GM18870 (cell line): ENCODE results near the gene ZNF638.
A peak's percentile ranks its signal among the peaks of the same experiment; 100 is the strongest.

Source experiments
- ATAC-seq: cut with Tn5 transposase; IDR thresholded peaks from one replicate; pipeline ENCODE4 v1.9.1; 2021; ENCODE audit warnings: moderate library complexity; ENCODE audit not compliant: unreplicated experiment

The ZNF638 gene

DNA sequence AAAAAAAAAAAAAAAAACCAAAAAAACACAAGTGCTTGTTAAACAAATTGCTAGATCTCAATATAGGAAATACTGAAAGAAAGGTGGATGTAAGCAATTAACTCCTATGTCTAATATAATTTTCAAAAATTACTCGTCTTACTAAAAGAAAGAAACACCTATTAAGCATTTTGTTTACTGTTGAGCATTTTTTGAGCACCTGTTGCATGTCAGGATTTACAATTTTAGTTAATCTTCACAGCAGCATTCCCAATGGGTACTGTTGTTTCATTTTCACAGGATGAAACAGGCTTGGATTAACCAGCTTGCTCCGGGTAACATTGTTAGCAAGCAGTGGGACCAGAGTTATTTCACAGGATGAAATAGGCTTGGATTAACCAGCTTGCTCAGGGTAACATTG is 4.8 kb downstream of the ZNF638 start:
- ATAC-seq = no peak

DNA sequence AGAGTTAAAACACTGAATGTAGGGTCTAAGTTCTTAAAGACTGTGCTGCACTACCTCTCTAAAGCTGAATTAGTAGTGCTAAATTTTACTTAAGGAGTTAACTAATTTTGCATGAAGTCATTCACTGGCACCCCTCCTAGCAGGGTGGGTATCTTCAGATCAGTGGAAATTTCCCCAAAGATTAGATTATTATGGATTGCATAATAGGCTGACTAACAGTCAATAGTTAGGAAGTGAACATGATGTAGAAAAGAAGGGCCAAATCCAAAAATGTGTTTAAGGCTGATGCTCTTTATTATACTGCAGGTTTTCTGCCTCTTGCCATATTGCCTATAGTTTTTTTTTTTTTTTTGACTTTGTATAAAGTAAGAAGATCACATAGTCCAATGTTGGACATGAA is 5.2 kb downstream of the ZNF638 start:
- no peak for ATAC-seq

DNA sequence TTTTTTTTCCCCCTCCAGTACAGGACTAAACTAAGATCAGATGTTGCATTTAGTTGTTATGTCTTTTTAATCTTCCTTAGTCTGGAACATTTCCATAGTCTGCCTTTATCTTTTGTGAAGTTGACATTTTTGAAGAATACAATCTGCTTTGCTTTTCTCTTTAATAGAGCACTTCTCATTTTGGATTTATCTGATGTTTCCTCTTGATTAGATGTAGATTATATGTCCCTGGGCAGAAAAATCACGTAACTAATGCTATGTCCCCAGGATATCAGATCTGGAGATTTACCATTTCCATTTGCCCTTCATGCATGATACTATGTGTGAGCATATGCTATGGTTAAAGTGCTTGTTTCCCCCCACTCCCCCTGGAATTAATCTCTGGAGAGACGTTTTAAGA is 6.2 kb downstream of the ZNF638 start:
- ATAC-seq = no peak

DNA sequence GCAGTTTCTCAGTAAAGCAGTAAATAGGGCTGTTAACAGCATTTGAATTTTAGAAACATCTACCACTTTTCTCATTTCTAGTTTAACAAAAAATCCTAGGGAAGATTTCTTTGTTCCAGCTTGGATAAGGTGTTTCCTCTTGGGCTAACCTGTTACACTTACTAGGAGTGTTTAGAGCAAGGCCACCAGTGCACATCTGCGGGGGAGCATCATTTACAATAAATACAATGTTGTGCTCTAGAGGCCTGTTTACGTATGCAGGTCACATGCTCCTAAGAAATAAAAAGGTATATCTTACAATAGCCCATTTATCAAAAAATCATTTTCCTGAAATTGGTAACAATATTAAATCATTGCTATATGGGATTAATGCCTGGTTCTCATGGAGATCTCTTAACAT is 8.1 kb downstream of the ZNF638 start:
- ATAC-seq = no peak

DNA sequence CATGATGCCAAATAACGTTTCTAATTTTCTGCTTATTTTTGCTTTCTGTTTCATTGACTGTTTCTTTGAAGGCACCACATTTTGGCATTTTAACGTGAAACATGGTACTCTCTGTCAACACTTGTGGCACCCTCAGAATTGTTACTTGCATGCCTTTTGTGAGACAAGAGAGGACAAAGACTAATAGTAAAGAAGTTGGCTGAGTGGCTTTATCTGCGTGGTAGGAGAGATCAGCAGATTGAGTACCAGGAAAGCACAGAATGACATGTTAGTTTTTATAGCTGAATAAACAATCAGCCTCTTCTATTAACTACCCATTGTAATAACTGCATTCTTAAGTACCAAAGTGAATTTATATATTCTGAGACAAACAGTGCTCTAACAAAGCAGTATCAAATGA is 8.6 kb downstream of the ZNF638 start:
- no peak for ATAC-seq

DNA sequence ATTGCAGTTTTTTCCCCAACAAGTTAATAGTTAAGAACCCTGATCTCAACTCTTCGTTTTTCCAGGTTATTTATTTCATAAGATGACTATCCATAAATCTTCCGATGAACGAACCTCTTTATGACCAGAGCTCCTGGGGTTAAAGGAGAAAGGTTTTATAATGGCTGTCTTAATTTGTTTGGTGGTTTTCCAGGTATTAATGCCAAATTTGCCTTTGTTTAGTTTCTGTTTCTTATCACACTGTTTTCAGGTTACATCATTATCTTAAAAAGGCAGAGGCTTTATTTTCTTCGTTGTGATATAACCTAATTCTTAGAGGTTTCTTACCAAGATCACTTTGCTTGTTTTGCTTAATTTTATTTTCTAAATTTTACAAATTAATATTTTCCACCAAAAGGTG is 10.1 kb downstream of the ZNF638 start:
- ATAC-seq = no peak

DNA sequence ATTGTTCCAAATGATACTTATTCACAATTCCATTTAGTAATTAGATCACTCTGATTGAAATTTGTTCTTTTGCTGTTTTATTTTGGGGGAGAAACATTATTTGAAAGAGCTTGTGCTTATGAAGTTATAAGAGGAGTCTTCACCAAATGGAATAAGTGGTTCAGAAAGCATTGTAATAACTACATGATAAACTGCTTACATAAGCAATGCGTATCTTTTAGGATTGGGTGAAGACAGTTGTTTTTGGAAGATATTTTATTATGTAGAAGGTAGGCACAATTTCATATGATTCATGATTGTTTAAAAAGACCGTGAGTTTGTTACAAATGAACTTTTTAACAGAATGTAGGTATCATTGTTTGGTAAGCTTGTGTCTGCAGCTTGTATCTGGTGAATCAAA is 14.5 kb downstream of the ZNF638 start:
- ATAC-seq = no peak

DNA sequence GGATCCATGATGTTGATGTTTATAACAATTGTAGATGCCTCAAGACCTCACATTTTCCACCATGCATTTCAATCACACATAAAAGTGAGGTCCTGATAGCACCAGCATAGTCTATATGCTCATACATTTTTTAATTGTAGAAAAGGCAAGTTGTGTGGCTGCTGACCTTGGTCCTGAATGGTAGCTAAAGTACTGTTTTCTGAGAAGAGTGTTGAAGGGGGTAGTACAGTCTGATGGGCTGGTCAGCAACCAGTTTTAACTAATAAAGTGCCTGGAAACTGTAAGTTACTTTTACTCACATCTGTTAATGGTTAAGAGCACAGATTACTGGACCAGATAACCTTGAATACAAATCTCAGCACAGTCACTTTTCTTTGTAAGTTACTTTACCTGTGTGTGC is 15.9 kb downstream of the ZNF638 start:
- ATAC-seq = no peak

DNA sequence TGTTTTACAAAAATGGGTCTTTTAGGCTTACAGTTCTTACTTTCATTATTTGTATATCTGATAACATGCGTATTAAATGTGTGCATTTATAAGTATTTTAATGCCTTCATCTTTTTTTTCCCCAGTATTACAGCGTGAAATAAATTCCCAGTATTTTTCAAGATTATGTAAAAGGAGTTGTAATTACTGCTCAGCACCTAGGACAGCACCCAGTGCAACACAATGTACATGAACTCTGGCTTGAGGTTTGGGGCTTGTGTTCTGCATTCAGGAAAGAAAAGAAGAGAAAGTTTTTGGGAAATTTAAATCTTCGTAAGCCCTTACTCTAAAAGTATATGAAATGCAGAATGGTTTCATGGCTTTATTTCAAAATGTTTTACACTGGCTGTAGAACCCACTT is 16.7 kb downstream of the ZNF638 start:
- no peak for ATAC-seq

DNA sequence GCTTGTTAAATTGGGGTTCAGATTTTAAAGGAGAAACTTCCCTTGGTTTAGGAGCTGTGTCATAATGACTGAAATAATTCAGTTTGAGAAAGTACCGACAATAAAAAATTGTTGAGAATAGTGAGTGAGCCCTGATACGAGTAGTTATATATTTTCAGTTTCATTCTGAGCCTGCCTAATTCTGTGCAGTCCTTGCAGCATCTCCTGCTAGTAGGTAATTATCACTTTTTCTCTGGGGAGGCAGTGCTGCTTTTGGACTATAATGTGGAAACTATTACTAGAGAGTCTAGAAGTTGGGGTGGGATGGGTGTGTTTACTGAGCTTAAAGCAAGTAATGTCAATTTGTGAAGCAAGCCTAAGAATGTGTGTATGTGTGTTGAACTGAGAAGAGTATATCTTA is 21.7 kb downstream of the ZNF638 start:
- ATAC-seq = peak; percentile 77

DNA sequence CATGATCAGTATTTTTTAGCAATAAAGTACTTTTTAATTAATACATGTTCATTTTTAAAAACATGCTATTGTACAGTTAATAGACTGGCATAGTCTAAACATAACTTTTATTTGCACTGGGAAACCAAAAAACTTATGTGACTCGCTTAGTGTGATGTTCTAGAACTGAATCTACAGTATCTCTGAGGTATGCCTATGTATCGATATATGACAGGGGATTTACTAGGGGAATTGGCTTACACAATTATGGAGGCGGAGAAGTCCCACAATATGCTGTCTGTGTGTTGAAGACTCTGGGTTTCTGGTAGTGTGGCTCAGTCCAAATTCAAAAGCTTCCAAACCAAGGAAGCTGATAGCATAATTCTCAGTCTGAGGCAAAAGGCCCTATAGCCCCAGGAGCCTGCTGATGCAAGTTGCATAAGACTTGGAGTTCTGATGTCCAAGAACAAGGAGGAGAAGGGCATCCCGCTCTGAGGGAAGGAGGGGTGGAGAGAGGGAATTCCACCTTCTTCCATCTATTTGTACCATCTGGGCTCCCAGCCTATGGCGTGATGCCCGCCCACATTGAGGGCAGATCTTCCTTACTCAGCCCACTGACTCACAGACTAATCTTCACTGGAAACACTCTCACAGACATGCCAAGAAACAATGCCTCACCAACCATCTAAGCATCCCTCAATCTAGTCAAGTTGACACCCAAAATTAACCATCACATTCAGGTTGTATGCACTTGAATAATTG is 27.5 kb downstream of the ZNF638 start:
- no peak for ATAC-seq

DNA sequence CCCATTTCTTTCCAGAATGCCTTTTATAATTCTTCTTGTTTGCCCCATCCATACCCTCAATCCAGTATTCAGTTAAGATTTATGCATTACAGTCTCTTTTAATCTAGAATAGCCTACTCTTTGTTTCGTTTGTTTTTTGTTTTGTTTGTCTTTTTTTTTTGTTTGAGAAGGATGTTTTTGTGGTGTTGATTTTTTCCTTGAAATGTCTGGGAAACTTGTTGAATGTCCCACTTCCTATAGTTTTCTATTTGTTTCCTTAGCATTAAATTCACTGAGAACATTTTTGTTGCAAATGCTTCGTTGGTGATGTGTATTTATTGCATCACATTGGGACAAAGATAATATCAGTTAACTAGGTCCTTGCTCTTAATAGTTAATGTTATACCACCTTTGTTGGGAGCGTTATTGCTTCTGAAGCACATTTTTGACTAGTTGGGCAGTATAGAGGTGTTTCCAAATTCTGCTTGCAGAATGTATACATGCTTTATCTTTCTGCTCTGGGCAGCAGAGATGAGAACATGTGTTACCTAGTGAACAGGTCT is 28.9 kb downstream of the ZNF638 start:
- ATAC-seq = no peak

DNA sequence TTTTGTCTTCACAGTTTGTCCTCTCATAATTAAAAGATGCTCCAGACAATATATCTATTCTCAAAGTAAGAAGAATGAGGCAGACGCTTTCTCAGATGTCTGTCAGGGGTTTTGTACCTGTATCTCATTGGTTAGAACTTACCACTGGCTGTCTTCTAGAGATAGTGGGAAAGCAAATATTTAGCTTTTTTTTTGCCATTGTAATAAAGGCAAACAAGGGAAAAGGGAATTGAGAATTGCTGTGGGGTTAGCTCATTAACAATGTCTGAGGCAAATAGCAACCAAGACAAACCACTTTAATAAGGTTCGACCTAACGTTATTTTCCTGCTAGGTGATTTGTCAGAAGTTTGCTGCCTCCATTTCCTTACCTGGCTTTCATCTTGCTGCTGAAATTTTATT is 30.0 kb downstream of the ZNF638 start:
- no peak for ATAC-seq

DNA sequence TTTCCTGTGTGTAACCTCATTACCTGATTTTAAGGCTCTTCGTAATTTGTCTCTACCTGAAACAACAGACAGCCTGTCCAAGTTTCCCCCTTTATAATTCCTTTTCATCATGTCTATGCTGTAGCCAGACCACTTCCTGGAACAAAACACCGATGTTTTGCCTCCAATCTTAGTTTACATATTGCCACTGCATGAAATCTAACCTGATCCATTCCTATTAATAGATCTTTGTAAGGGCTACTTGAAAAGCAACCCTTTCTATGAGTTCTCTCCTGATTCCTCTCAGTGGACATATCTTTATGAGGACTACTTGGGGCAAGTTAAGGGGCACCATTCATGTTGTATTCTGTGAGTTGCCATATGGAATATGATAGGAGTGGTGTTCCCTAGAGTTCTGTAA is 30.9 kb downstream of the ZNF638 start:
- no peak for ATAC-seq

DNA sequence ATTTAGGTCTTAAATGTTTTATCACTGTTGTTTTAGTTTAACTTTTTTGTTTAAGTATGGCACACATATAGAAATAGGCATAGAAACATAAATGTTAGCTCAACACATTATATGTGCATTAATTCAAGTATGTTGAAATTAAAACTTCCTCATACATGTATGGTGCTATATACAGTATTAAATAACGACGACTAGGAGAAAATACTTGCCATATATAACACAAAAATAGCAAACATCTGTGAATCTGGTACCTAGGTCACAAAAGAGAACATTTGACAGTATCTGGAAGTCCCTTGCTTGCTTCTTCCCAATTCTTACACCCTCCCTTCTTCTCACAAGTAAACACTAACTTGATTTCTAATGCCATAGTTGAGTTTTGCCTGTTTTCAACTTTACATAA is 38.4 kb downstream of the ZNF638 start:
- ATAC-seq = no peak

DNA sequence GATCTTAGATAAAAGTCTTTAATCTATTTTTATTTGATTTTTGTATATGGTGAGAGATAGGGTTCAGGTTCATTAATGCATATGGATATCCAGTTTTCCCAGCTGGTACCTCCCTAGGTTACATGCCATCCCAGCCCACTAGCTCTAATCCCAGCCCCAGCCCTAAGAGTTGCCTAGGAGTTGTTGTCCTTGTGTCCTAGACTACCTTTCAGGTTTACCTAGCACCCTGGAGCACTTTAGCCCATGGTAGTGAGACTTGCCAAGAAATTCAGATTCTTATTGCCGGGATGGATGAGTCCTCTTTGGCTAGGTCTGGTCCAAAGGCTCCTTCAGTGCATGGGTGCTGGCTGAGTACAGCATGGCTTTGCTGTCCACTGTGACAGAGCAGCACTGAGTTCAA is 40.5 kb downstream of the ZNF638 start:
- ATAC-seq = no peak

DNA sequence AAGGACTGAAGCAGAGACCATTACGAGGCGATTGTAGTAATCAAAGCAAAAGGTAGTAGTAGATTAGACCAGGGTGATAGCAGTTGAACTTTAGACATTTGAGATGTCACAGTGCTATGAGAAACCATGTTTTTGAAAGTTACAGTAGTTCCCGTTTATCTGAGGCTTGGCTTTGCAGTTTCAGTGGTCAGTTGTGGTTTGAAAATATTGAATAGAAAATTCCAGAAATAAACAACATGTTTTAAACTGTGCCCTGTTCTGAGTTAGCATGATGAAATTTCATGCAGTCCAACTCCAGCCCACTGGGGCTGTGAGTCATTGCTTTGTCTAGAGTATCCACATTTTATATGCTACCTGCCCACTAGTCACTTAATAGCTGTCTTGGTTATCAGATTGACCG is 47.5 kb downstream of the ZNF638 start:
- no peak for ATAC-seq

DNA sequence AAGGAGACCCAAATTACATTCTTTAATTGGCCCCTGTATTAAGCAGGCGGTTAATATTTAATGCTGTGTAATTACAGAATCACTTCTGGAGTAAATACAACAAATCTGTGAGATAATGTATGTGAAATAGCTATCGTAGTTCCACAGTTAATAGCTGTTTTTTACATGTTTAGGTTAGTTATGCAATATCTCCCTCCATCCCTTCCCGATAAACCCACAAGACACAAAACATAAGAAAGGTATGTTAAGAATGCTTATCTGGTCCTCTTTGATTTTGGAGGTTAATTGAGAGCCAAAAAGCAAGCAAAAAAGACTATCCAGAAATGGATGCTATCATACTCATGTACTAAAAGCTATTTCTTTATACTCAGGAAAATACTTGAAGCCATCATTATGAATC is 49.1 kb downstream of the ZNF638 start:
- no peak for ATAC-seq

DNA sequence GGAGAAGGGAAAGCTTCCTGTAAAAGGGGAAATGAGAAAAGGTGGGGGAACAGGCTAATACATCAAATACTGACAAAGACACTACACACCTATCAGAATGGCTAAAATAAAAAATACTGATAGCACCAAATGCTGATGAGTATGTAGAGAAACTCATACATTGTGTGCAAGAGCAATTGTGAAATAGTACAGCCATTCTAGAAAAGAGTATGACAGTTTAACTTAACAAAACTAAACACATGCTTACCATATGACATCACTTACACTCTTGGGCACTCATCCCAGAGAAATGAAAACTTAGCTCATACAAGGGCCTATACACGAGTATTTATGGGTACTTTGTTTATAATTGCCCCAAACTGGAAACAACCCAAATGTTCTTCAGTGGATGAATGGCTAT is 53.4 kb downstream of the ZNF638 start:
- no peak for ATAC-seq

DNA sequence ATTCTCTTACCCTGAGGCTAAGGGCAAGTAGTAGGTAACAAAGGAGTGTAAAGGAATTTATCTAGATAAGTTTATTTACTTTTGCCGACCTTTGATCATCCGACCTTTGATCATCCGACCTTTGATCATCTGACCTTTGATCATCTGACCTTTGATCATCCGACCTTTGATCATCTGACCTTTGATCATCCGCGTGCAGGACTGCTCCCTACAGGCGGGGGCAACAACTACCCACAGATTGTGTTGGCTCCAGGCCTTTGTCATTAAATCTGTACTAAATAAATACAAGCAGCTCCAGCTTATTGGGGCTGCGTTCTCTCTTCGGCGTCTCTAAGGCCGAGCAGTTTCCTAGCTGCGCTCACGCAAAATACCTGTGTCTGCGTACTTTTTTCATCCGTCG is 56.6 kb downstream of the ZNF638 start:
- ATAC-seq = no peak

DNA sequence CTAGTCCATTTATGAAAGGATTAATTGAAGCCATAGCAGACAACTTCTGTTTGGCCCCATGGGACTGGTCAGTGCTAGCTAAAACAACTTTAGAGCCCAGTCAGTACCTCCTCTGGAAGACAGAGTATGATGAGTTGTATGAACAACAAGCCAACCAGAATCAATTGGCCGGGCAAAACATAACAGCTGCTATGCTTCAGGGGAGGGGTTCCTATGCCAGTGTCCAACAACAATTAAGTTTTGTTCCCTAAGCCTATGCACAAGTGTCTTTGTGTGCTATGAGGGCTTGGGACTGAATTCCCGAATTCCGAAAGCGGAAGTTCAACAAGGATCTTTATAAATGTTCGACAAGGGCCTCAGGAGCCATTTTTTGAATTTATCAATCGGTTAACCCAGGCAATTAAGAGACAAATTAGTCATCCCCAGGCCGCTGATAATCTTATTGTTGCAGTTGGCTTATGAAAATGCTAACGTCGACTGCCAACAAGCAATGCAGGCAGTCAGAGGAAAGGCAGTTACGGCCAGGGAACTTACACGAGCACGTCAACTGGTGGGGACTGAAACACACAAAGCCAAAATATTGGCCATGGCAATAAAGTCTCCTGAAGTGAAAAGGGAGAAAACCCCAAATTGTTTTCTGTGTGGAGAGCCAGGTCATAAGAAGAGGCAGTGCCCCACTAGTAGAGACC is 57.9 kb downstream of the ZNF638 start:
- ATAC-seq = no peak

DNA sequence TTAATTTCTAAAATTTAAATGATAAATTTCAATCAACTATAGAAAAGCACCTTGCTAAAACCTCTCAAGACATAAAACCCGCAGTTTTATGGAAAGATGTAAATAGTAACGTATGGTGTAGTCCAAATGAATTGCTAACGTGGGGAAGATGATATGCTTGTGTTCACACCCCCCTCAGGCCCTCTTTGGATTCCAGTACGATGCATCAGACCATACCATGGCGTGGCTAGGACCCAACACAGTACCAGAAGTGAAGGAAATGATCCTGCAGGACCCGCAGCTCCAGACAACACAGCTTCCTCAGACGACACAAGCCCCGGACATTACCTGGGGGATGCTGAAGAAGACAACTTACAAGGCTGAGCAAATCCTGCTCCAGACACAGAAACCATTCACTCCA is 61.6 kb downstream of the ZNF638 start:
- no peak for ATAC-seq

DNA sequence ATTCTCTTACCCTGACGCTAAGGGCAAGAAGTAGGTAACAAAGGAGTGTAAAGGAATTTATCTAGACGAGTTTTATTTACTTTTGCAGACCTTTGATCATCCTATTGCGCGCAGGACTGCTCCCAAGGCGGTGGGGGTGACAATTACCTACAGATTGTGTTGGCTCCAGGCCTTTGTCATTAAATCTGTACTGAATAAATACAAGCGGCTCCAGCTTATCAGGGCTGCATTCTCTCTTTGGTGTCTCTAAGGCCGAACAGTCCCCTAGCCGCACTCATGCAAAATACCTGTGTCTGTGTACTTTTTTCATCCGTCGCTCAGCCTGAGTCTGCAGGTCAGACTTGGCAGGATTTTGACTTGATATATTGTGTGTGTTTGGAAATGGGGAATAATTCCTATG is 63.9 kb downstream of the ZNF638 start:
- ATAC-seq = no peak
